Stimulated activated CD8-positive, alpha-beta memory T cell treated with anti-CD3 and anti-CD28 coated beads, Interleukin-7, amount 100 ng/mL, for 4 hours (primary cell): Measurements from ENCODE around the gene GUCY1B1.

Source experiments
- DNase-seq, 2 donors: peaks; one replicate each; pipeline ENCODE4 v3.0.0-alpha.2; 2020; ENCODE audit warnings: low read depth in 2 of 2

Gene GUCY1B1

GRCh38 chr4:155799116-155799793, 40.4 kb downstream of the GUCY1B1 start:
- DNase-seq = no peak

- no peak for DNase-seq
These were observed 40.9 kb downstream of the GUCY1B1 start for GRCh38 chr4:155799794-155800123.

- no peak for DNase-seq
These were observed 42.0 kb downstream of the GUCY1B1 start for GRCh38 chr4:155800685-155801343.

GRCh38 chr4:155802190-155802959, 43.6 kb downstream of the GUCY1B1 start:
- no peak for DNase-seq

- no peak for DNase-seq
These were observed 46.2 kb downstream of the GUCY1B1 start for GRCh38 chr4:155805016-155805415.

GRCh38 chr4:155807021-155807420, 48.2 kb downstream of the GUCY1B1 start:
- DNase-seq = no peak

- DNase-seq = no peak
These were observed 51.0 kb downstream of the GUCY1B1 start for GRCh38 chr4:155809835-155810234.

- no peak for DNase-seq
These were observed 52.3 kb downstream of the GUCY1B1 start for GRCh38 chr4:155811083-155811482.

GRCh38 chr4:155818639-155819038, 59.8 kb downstream of the GUCY1B1 start:
- DNase-seq = no peak

GRCh38 chr4:155819066-155819465, 60.2 kb downstream of the GUCY1B1 start:
- DNase-seq = no peak

- no peak for DNase-seq
These were observed 62.2 kb downstream of the GUCY1B1 start for GRCh38 chr4:155820887-155821518.

- DNase-seq = no peak
These were observed 63.8 kb downstream of the GUCY1B1 start for GRCh38 chr4:155822572-155822971.

- no peak for DNase-seq
These were observed 69.8 kb downstream of the GUCY1B1 start for GRCh38 chr4:155828628-155829027.

- DNase-seq = no peak
These were observed 73.8 kb downstream of the GUCY1B1 start for GRCh38 chr4:155832664-155833063.

GRCh38 chr4:155837203-155837796, 78.5 kb downstream of the GUCY1B1 start:
- DNase-seq = no peak

GRCh38 chr4:155842080-155842479, 83.3 kb downstream of the GUCY1B1 start:
- DNase-seq = no peak

- DNase-seq = no peak
These were observed 88.1 kb downstream of the GUCY1B1 start for GRCh38 chr4:155846929-155847328.

- no peak for DNase-seq
These were observed 90.2 kb downstream of the GUCY1B1 start for GRCh38 chr4:155849042-155849441.

GRCh38 chr4:155853189-155853588, 94.4 kb downstream of the GUCY1B1 start:
- DNase-seq = no peak

GRCh38 chr4:155854582-155855226, 95.9 kb downstream of the GUCY1B1 start:
- DNase-seq = no peak

- no peak for DNase-seq
These were observed 97.1 kb downstream of the GUCY1B1 start for GRCh38 chr4:155855897-155856296.
